ENCODE results near the gene GTF2I.
"Not testable (repeated sequence)": the region's sequence is repeated elsewhere in the genome, so short reads cannot be mapped to it uniquely, and the experiment has no call there.

GTF2I gene

DNA sequence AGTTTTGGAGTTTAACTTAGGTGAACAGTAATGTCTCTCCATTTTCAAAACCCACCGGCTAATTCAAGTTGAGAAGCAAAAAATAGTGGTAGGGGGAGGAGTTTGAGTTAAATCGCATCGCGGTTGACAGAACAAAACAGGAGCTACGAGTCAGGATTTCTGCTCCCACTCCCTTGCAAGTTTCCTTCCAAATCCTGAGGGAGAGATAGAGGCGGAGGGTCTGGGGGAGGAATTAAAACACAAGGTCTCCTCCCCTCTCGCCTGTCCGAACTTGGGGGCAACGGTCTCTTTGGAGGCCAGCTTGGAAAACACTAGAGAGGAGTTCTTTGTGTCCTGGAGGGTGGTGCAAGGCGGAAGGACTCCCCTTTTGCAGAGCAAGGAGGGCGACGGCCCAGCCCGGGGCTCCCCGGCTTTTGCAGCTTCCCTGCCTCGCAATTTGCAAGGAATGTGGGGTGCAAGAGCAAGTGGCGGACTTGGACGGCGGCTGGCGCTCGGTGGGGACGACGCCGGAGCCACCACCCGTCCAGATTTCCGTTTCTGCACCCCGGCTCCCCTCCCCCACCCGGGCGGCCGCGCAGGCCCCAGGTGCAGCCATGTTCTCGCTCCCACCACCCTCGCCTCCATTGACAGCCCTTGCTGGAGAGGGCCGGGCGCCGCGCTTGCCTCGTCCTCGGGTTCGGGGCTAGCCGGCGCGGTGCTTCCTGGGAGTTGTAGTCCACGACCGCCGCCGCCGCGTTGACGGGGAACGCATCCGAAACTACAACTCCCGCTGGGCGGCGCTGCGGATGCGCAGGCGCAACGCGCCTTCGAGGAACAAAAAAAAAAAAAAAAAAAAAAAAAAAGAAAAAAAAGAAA, 454 bp upstream of the GTF2I start:
- peak; percentile 95 to 98 (median 97) for DNase-seq

DNA sequence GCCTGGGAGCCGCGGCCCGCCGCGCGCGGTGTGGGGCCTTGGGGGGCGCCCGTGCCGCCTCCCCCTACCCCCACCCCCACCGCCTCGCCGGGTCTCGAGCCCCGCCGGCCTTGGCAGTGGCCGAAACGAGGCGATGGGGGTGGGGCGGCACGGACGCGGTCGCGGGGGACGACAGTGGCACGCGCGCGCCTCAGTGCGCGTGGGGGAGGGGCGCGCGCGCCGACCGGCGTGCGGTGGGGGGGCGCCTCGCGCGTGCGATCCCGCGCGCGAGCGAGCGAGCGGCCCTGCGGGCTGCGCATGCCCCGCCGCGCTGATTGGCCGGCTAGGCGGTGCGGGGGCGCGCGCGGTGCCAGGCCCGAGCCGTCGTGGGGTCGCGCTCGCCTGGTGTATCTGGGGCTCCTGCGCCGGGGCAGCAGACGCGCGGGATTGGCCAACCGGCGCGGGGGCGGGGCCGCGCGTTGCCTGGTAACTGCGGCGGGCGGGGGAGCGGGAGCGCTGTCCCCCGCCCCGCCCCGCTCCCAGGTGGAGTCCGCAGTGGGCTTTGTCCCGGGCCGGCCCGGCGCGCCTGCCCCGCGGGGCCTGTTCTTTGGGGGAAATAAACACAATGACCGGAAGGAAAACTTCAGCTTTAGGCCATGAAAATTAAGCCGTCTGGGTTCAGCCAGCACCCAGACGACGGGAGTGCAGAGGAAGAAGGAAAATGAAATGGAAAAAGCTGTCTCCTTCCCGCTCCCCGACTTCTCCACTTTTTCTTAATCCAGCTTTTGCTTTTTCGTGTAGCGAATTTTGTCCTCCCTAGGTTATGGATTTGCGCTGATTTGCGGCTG, 873 bp downstream of the GTF2I start:
- peak; percentile 79 to 95 (median 83) for DNase-seq

DNA sequence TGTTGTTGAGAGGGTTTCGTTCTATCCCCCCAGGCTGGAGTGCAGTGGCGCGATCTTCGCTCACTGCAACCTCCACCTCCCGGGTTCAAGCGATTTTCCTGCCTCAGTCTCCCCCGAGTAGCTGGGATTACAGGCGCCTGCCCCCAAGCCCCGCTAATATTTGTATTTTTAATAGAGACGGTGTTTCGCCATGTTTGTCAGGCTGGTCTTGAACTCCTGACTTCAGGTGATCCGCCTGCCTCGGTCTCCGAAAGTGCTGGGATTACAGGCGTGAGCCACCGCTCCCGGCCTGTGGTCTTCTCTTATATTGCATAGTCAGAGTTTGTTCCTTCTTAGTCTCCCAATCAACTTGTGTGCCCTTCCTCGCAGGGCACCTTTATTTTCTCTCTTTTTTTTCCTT, 2.7 kb downstream of the GTF2I start:
- not testable (repeated sequence) for DNase-seq

DNA sequence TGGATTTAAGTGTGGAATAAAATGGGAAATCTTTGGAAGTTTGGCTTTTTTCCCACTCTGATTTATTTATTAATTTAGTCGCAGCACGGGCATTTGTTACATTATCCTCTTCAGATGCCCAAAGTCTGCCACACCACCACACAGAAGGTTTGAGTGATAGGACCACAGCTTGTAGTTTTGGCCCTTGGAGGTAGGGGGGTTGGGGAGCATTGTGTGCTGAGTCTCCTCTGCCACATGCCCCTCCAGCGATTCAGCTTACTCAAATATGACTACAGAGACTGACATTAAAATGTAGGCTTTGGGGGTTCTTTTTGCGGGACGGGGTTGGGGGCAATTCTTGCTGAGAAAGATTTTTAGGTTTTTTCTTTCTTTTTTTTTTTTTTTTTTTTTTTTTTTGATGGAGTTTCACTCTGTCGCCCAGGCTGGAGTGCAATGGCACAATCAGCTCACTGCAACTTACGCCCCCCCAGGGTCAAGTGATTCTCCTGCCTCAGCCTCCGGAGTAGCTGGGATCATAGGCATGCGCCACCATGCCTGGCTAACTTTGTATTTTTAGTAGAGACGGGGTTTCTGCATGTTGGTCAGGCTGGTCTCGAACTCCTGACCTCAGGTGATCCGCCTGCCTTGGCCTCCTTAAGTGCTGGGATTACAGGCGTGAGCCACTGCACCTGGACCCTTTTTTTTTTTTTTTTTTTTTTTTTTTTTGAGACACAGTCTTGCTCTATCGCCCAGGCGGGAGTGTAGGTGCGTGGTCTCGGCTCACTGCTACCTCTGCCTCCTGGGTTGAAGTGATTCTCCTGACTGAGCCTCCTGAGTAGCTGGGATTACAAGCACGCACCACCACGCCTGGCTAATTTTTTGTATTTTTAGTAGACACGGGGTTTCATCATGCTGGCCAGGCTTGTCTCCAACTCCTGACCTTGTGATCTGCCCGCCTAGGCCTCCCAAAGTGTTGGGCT, 4.6 kb downstream of the GTF2I start:
- not testable (repeated sequence) for DNase-seq

DNA sequence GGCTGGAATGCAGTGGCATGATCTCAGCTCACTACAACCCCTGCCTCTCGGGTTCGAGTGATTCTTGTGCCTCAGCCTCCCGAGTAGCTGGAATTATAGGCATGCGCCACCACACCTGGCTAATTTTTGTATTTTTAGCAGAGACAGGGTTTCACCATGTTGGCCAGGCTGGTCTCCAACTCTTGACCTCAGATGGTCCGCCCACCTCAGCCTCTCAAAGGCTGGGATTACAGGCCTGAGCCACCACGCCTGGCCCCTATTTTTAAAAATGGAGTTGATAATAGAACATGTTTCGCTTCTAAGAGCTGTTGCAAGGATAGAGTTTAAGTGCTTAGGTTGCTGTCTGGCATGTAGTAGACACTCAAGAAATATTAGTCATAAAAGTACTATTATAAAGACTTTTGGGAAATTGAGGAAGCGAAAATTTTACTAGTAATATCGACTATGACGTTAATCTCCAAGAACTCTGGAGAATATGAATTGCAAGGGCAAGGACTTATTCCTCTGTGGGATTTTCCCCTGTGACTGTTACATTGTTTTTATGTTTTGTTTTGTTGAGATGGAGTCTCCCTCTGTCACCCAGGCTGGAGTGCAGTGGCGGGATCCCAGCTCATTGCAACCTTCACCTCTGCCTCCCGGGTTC, 7.9 kb downstream of the GTF2I start:
- no peak for DNase-seq

DNA sequence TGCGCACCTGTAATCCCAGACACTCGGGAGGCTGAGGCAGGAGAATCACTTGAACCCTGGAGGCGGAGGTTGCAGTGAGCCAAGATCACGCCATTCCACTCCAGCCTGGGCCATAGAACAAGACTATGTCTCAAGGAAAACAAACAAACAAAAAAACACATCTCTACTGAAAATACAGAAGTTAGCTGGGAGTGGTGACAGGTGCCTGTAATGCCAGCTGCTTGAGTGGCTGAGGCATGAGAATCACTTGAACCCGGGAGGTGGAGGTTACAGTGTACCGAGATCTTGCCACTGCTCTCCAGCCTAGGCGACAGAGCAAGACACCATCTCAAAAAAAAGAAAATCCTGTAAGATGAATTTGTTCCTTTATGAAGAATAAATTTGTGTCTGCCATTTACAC, 9.5 kb downstream of the GTF2I start:
- not testable (repeated sequence) for DNase-seq

DNA sequence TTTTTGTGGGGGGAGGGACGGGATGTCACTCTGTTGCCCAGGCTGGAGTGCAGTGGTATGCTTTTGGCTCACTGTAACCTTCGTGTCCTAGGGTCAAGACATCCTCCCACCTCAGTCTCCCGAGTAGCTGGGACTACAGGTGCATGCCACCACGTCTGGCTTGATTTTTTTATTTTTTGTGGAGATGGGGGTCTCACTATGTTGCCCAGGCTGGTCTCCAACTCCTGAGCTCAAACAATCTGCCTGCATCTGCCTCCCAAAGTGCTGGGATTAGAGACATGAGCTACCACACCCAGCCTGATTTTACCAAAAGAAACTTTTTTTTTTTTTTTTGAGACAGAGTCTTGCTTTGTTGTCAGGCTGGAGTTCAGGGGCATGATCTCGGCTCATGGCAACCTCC, 10.0 kb downstream of the GTF2I start:
- DNase-seq: not testable (repeated sequence)

DNA sequence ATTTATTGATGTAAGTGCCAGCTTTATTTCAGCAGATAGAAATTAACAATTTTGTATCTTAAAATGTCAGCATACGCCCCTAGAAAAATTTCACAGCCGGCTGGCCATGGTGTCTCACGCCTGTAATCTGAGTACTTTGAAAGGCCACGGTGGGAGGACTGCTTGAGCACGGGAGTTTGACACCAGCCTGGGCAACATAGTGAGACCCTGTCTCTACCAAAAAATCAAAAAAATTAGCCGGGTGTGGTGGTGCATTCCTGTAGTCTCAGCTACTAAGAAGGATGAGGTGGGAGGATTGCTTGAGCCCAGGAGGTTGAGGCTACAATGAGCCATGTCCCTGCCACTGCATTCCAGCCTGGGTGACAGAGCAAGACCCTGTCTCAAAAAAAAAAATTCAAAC, 14.1 kb downstream of the GTF2I start:
- DNase-seq: no peak

DNA sequence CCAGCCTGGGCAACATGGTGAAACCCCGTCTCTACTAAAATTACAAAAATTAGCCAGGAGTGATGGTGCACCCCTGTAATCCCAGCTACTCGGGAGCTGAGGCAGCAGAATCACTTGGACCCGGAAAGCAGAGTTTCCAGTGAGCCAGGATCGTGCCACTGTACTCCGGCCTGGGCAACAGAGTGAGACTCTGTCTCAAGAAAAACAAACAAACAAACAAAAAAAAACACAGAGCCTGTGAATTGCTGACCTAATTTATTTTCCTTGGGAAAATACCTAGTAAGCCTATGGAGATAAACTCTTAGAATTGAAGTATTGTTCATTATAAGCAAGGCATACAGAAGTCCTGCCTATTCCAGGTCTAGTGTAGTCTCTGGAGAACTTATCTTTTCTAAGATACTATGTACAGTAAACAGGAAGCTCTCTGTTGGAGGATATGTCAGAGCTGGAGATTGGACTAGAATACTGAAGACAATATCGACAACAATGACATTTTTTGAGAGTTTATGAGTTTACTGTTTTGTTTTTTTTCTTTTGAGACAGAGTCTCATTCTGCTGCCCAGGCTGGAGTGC, 14.9 kb downstream of the GTF2I start:
- no peak for DNase-seq

DNA sequence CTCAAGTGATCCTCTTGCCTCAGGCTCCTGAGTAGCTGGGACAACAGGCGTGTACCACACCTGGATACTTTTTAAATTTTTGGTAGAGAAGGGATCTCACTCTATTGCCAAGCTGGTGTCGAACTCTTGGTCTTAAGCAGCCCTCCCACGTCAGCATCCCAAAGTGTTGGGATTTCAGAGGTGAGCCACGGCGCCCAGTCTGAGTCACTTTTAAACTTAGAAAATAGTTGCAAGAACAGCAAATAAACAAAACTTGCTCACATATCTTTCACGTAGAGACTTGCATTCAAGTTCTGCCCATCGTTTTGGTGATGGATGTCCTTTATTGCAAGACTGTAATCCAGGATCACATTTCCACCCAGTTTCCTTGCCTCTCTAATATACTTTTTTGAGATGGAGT, 16.6 kb downstream of the GTF2I start:
- no peak for DNase-seq

DNA sequence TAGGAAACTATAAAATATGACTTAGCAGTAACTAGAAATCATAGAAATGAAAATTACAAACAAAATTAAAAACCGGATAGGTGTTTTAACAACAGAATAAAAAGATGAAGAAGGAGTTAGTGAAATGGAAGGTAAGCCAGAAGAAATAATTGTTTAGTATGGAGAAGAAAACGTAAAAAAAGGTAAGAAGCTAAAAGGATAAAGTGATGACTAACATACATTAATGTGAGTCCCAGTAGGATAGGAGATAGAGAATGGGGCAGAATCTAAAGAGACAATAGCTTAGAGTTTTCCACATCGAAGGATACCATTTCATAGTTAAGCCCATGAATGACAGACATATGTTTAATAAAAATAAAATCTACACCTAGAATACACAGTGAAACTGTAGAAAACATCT, 25.3 kb downstream of the GTF2I start:
- no peak for DNase-seq

DNA sequence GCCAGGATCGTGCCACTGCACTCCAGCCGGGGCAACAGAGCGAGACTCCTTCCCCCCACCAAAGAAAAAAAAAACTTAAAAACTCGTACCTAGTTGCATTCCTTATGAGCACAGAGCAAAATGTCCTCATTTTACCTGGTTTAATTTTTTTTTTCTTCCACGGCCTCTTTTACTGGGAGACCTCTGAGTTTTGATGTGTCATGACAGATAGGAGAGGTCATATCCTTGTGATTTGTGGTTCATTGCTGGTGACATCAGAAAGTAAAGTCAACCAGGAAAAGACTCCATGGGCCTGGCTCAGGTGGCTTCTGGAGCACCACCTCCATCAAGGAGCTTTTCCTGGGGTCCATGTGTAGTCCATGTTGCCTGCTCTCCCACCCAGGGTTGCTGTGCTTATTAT, 26.3 kb downstream of the GTF2I start:
- DNase-seq: no peak

DNA sequence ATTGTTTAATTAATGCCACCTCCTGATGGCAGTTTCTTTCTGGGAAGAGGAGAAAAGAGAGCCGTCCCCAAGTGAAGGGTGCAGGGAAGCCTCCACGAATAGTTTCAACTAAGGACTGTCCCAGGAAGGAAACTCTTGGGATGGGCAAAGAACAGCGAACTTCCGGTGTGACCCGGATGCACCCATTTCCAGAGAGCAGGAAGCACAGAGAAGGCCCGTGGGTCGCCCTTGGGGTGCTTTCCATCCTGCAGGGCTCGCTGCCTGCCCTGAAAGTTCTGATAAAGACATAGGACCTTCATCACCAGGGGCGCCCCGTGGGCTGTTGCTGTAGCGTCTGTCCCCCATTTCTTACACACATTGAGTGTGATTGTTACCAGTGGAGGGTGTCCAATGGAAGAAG, 27.0 kb downstream of the GTF2I start:
- no peak for DNase-seq

DNA sequence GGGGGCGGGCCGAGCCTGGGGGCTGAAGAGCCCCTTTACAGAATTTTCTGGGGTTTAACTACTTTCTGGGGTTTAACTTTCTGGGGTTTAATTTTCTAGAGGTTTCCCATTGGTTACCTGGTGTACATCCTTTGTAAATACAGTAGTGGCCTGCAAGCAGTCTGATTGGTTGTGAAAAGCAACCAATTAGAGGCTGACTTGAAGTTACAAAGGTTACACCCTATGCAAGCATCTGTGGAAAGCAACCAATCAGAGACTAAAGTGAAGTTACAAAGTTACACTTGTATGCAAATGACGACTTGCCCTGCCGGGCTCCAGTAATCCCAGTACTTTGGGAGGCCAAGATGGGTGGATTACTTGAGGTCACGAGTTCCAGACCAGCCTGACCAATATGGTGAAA, 27.4 kb downstream of the GTF2I start:
- DNase-seq: no peak

DNA sequence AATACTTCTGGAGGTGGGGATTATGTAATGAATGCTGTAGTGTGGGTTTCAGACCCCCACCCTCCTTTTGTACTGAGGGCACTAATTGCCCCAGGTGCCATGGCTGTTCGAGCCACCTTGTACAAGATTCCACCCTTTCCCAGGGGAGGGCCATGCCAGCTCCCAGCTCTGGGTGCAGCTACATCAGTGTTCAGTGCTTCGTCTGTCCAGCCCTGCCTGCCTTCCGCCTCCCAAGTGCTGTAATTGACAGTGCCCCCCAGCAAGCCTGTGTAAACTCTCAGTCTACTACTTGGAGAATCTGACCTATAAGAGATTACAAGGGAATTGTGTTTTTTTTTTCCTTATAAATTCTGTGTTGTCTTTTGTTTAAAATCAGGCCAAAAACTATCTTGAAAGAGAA, 33.0 kb downstream of the GTF2I start:
- no peak for DNase-seq

DNA sequence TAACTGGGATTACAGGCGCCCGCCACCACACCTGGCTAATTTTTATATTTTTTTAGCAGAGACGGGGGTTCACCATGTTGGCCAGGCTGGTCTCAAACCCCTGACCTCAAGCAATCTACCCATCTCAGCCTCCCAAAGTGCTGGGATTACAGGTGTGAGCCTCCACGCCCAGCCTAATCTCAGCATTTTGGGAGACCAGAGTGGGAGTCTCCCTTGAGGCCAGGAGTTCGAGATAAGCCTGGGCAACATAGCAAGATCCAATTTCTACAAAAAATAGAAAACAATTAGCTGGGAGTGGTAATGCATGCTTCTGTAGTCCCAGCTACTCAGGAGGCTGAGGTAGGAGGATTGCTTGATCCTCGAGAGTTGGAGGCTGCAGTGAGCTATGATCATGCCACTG, 46.9 kb downstream of the GTF2I start:
- DNase-seq: not testable (repeated sequence)

DNA sequence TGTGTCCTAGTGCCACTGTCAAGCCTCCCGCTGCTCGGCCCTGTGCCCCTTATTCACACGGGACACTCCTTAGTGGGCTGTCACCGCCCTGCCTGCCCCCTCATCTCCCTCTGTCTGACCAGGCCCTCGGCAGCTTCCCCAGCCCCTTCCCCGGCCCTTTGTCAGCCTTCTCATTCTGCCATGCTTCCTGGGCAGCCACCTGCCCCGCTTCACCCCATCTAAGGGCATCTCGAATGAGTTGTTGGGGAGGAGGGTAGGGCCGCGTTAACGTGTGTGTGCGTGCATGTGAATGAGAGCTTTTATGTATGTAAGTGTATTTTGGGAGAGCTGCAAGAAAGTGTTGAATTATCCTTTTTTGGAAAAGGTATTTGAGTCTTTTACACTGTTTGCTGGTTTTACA, 49.7 kb downstream of the GTF2I start:
- no peak for DNase-seq

DNA sequence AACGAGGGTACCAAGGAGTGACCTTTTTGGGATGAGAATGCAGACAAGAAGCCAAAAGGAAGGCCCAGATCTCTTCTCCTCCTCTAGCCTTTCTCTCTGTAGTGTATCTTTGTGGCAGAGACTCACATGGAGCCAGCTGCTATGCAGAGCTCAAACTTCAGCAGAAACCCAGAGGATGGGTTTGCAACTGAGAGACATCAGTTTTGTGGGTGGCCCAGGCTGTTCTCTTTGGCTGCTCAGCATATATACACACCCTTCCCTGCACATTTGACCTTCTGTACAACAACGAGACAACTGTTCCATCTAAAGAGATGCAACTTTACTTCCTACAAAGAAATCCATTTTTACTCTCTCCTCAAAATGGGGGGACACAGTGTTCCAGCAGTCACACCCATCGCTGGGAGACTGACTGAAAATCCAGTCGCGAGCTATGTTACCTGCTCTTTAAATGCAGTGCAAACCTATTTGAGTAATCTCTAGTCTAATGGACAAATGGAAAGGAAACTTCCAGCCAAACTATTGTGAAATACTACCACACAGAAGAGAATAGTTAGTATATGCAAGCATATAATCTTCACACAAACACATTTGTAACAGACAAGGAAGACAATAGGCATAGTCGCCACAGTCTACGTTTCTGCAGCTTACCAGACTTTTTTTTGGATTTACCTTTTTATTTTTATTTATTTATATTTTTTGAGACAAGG, 51.2 kb downstream of the GTF2I start:
- no peak for DNase-seq

DNA sequence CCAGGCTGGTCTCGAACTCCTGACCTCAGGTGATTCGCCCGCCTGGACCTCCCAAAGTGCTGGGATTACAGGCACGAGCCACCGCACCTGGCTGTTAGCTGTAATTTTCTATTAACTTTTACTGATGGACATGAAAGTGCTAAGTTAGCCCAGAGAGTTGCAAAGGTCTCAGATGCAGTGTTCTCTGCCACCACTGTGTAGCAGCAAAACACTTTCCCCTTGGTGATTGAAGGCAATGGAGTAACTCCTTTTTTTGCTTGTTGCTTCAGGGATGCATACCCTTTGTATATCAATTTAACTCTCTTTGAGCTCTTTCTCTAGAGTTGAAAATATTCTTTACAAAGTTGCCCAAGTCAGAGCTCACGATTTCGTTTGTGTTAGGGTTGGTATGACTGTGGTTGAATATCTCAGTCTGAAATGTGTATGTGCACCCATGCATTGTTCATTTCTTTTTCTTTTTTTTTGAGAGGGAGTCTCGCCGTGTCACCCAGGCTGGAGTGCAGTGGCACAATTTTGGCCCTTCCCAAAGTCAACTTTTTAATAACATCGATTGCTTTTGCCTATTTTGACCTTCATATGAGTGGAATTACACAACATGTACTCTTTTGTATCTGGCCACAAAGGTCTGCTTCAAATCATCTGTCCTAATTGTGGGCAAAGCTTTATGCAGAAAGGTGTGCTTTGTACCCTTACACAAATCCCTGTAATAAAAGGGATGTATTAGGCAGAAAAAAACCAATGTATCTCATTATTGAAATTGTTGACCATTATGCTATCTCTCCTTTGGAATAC, 52.6 kb downstream of the GTF2I start:
- peak in 1 of 5 experiments; percentile 14 for DNase-seq

DNA sequence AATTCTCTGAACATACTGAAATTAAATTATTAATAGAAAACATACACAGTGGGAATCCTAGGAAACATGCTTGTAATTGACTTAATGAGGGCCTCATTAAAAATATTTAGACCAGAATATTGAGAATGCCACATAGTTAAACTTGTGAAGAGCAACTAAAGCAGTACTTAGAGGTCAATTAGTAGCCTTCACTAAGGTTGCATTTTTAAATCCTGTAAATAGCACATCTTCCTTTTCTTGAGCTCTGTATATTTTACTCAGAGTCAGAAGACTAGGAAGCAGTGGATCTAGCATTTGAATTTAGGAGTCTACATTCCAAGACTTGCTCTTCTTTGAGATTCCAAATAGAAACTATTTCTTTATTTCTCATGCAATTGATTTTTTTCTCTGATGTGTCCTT, 56.0 kb downstream of the GTF2I start:
- DNase-seq: no peak

All from T-helper 2 cell (primary cell).